A549 treated with ZK216348 at 1 μM for 4 hours (cell line): ENCODE measurements around the gene LDB2. TPM values are rescaled to one million over a fixed set of nuclear protein-coding genes. Genes with fewer than 3 reads are reported as not detected.

Experiments
- total RNA-seq: library from RNA; stranded (reverse); fragments of 200-300 nt; extraction: Qiagen RNA extraction; gene quantifications from 5 replicates; pipeline ENCODE4 v1.2.3, GENCODE V29; 2022; ENCODE audit warnings: low read depth

Gene LDB2
- not detected in 5 replicates for total RNA-seq

GRCh38 chr4:16897991-16898827 lies at the start of gene LDB2:
Gene LDB2 (minus strand): TSS chr4:16898645.

